HG02610 (cell line): ENCODE data around the gene ARPP19.
"Not testable (repeated sequence)": the region's sequence is repeated elsewhere in the genome, so short reads cannot be mapped to it uniquely, and the experiment has no call there.

Experiments
- ATAC-seq: cut with Tn5 transposase; IDR thresholded peaks from one replicate; pipeline ENCODE4 v1.9.1; 2021; ENCODE audit warnings: mild to moderate bottlenecking, moderate library complexity; ENCODE audit not compliant: unreplicated experiment

ARPP19 gene

GRCh38 chr15:52551762-52552161 is 17.1 kb downstream of the ARPP19 start:
- no peak for ATAC-seq

GRCh38 chr15:52551186-52551585 is 17.6 kb downstream of the ARPP19 start:
- ATAC-seq: not testable (repeated sequence)

- ATAC-seq: no peak
Observed at GRCh38 chr15:52546031-52546751, 22.6 kb downstream of the ARPP19 start.

GRCh38 chr15:52540374-52541012 is 28.3 kb downstream of the ARPP19 start:
- no peak for ATAC-seq

- no peak for ATAC-seq
Observed at GRCh38 chr15:52537459-52537858, 31.4 kb downstream of the ARPP19 start.

GRCh38 chr15:52532427-52532826 is 36.4 kb downstream of the ARPP19 start:
- no peak for ATAC-seq

- ATAC-seq: no peak
Observed at GRCh38 chr15:52529940-52530339, 38.9 kb downstream of the ARPP19 start.

- ATAC-seq: no peak
Observed at GRCh38 chr15:52529341-52529924, 39.4 kb downstream of the ARPP19 start.

GRCh38 chr15:52528564-52529340 is 40.1 kb downstream of the ARPP19 start, which contains the start of gene MYO5A:
Gene MYO5A, minus strand, starts transcription at chr15:52528880. Its CDS starts 74 bp downstream, at chr15:52528806.
- peak; percentile 86 for ATAC-seq

- no peak for ATAC-seq
Observed at GRCh38 chr15:52527911-52528563, 40.8 kb downstream of the ARPP19 start.

- no peak for ATAC-seq
Observed at GRCh38 chr15:52527196-52527910, 41.5 kb downstream of the ARPP19 start.

- no peak for ATAC-seq
Observed at GRCh38 chr15:52524223-52525136, 44.4 kb downstream of the ARPP19 start.

- no peak for ATAC-seq
Observed at GRCh38 chr15:52523647-52524046, 45.2 kb downstream of the ARPP19 start.

GRCh38 chr15:52523192-52523591 is 45.6 kb downstream of the ARPP19 start:
- no peak for ATAC-seq

- no peak for ATAC-seq
Observed at GRCh38 chr15:52521682-52522081, 47.1 kb downstream of the ARPP19 start.

- ATAC-seq: no peak
Observed at GRCh38 chr15:52520421-52520820, 48.4 kb downstream of the ARPP19 start.

GRCh38 chr15:52518487-52519371 is 50.1 kb downstream of the ARPP19 start:
- no peak for ATAC-seq

- ATAC-seq: no peak
Observed at GRCh38 chr15:52517014-52517413, 51.8 kb downstream of the ARPP19 start.
